ENCODE data around the gene PGS1.

PGS1 gene

DNA sequence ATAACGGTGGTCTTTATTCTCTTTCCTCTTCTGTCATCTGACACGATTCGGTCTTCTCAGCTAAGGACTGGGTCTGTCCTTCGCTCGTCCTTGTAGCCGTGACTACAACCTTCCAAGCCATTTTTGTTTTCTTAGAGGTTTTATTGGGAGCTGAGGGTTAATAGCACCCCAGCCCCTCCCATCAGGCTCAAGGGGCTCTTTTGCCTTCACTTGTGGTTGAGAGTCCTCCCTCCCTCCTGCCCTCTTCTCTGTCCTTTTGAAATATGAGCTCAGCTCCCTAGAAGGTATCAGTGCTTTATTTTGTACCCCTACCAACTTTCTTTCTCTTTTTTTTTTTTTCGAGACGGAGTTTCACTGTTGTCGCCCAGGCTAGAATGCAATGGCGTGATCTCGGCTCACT is 43.2 kb upstream of the PGS1 start:
- TF ChIP-seq RAD21 (IDR thresholded peaks at IDR 0.05; ENCODE audit: low read depth) (no peak), TEAD4 (IDR thresholded peaks at IDR 0.05) (no peak), NFIC (IDR thresholded peaks at IDR 0.05) (no peak), EGR1 (IDR thresholded peaks at IDR 0.05) (no peak), FOXM1 (IDR thresholded peaks at IDR 0.05; ENCODE audit: borderline replicate concordance, low read depth) (no peak), CREB1 (IDR thresholded peaks at IDR 0.05; ENCODE audit: low read depth) (no peak)

DNA sequence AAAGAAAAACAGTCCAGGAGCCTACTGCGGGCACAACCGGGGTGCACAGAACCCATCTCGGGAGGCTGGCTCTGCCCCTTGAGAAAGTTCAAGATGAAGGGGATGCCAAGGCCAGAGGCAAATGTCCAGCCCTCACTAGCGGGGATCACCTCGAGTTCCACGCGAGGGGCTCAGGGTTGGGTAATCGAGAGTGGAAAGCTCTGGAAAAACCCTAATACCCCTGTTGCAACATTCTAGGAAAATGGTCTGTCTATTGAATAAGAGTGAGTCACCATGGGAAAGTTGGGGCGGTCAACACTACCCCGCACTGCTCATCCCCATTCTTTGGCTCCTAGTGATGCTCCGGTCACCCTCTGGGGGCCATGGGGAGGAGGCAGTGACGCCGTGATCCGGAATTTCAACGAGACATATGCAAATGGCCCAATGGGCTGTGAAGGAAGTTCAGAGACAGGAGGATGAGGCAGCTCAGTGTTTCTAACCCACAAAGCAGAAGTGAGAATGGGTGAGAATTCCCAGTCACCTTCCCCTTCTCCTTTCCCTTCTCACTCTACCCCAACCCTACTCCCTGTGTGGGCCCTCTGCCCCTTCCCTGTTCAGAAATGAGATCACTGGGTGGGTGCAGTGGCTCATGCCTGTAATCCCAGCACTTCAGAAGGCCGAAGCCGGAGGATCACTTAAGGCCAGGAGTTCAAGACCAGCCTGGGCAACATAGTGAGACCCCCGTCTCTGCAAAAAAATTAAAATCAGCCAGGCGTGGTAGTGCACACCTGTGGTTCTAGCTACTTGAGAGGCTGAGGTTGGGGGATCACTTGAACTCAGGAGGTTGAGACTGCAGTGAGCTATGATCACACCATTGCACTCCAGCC is 41.0 kb upstream of the PGS1 start:
- TF ChIP-seq CEBPB (IDR thresholded peaks at IDR 0.05) (no peak), CREB1 (IDR thresholded peaks at IDR 0.05; ENCODE audit: low read depth) (no peak), FOXM1 (IDR thresholded peaks at IDR 0.05; ENCODE audit: borderline replicate concordance, low read depth) (no peak), YY1 (IDR thresholded peaks at IDR 0.05; ENCODE audit: low read depth) (no peak), EP300 (IDR thresholded peaks at IDR 0.05; ENCODE audit: borderline replicate concordance) (no peak), TAF1 (IDR thresholded peaks at IDR 0.05; ENCODE audit: low read depth) (no peak), TEAD4 (IDR thresholded peaks at IDR 0.05) (no peak), EGR1 (IDR thresholded peaks at IDR 0.05) (no peak), NFIC (IDR thresholded peaks at IDR 0.05) (no peak), RAD21 (IDR thresholded peaks at IDR 0.05; ENCODE audit: low read depth) (no peak), ZBTB7A (IDR thresholded peaks at IDR 0.05; ENCODE audit: low read depth) (no peak), TCF12 (IDR thresholded peaks at IDR 0.05; ENCODE audit: low read depth) (no peak), USF1 (IDR thresholded peaks at IDR 0.05) (no peak)
- TF ChIP-seq, protein P1, sequence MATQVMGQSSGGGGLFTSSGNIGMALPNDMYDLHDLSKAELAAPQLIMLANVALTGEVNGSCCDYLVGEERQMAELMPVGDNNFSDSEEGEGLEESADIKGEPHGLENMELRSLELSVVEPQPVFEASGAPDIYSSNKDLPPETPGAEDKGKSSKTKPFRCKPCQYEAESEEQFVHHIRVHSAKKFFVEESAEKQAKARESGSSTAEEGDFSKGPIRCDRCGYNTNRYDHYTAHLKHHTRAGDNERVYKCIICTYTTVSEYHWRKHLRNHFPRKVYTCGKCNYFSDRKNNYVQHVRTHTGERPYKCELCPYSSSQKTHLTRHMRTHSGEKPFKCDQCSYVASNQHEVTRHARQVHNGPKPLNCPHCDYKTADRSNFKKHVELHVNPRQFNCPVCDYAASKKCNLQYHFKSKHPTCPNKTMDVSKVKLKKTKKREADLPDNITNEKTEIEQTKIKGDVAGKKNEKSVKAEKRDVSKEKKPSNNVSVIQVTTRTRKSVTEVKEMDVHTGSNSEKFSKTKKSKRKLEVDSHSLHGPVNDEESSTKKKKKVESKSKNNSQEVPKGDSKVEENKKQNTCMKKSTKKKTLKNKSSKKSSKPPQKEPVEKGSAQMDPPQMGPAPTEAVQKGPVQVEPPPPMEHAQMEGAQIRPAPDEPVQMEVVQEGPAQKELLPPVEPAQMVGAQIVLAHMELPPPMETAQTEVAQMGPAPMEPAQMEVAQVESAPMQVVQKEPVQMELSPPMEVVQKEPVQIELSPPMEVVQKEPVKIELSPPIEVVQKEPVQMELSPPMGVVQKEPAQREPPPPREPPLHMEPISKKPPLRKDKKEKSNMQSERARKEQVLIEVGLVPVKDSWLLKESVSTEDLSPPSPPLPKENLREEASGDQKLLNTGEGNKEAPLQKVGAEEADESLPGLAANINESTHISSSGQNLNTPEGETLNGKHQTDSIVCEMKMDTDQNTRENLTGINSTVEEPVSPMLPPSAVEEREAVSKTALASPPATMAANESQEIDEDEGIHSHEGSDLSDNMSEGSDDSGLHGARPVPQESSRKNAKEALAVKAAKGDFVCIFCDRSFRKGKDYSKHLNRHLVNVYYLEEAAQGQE (IDR thresholded peaks at IDR 0.05; ENCODE audit: low read depth): no peak
- TF ChIP-seq, protein P2, sequence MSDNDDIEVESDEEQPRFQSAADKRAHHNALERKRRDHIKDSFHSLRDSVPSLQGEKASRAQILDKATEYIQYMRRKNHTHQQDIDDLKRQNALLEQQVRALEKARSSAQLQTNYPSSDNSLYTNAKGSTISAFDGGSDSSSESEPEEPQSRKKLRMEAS (IDR thresholded peaks at IDR 0.05): no peak

- TF ChIP-seq NFIC (IDR thresholded peaks at IDR 0.05): no peak
- TF ChIP-seq, protein P1 (IDR thresholded peaks at IDR 0.05; ENCODE audit: low read depth): no peak
- no peak for TF ChIP-seq CREB1 (IDR thresholded peaks at IDR 0.05; ENCODE audit: low read depth)
- TF ChIP-seq FOXM1 (IDR thresholded peaks at IDR 0.05; ENCODE audit: borderline replicate concordance, low read depth): no peak
- TF ChIP-seq ZBTB7A (IDR thresholded peaks at IDR 0.05; ENCODE audit: low read depth): no peak
- no peak for TF ChIP-seq EP300 (IDR thresholded peaks at IDR 0.05; ENCODE audit: borderline replicate concordance)
- TF ChIP-seq USF1 (IDR thresholded peaks at IDR 0.05): no peak
- no peak for TF ChIP-seq TEAD4 (IDR thresholded peaks at IDR 0.05)
- TF ChIP-seq TAF1 (IDR thresholded peaks at IDR 0.05; ENCODE audit: low read depth): no peak
- TF ChIP-seq, protein P2 (IDR thresholded peaks at IDR 0.05): no peak
Observed at GRCh38 chr17:78338486-78339259, 39.8 kb upstream of the PGS1 start.

- TF ChIP-seq ZBTB7A (IDR thresholded peaks at IDR 0.05; ENCODE audit: low read depth): no peak
- TF ChIP-seq FOXM1 (IDR thresholded peaks at IDR 0.05; ENCODE audit: borderline replicate concordance, low read depth): no peak
- no peak for TF ChIP-seq CREB1 (IDR thresholded peaks at IDR 0.05; ENCODE audit: low read depth)
- TF ChIP-seq, protein P1 (IDR thresholded peaks at IDR 0.05; ENCODE audit: low read depth): no peak
- TF ChIP-seq NFIC (IDR thresholded peaks at IDR 0.05): no peak
- no peak for TF ChIP-seq TEAD4 (IDR thresholded peaks at IDR 0.05)
- no peak for TF ChIP-seq TCF12 (IDR thresholded peaks at IDR 0.05; ENCODE audit: low read depth)
- no peak for TF ChIP-seq EGR1 (IDR thresholded peaks at IDR 0.05)
- no peak for TF ChIP-seq CEBPB (IDR thresholded peaks at IDR 0.05)
Observed at GRCh38 chr17:78340183-78340955, 38.1 kb upstream of the PGS1 start.
